ENCODE measurements around the gene NRP1.

DNA sequence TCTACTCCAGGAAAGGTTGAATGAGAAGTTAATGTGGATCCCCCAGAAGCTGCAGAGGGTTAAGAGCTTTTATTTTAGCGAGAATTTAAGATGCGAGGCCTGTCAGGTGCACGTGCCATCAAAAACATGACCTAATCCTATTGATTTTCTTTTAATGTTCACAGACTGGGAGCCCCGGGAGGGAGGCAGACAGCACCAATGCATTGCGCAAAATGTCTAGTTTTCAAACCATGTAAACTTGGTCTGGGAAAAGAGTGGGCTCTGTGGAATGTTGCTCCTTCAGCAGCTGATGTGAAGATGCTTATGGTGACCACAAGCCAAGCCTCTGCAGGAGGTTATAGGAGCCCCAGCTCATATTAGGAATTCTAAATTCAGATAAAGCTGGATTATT lies 204.5 kb downstream of the NRP1 start:
- TF ChIP-seq, protein P1, sequence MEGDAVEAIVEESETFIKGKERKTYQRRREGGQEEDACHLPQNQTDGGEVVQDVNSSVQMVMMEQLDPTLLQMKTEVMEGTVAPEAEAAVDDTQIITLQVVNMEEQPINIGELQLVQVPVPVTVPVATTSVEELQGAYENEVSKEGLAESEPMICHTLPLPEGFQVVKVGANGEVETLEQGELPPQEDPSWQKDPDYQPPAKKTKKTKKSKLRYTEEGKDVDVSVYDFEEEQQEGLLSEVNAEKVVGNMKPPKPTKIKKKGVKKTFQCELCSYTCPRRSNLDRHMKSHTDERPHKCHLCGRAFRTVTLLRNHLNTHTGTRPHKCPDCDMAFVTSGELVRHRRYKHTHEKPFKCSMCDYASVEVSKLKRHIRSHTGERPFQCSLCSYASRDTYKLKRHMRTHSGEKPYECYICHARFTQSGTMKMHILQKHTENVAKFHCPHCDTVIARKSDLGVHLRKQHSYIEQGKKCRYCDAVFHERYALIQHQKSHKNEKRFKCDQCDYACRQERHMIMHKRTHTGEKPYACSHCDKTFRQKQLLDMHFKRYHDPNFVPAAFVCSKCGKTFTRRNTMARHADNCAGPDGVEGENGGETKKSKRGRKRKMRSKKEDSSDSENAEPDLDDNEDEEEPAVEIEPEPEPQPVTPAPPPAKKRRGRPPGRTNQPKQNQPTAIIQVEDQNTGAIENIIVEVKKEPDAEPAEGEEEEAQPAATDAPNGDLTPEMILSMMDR (IDR thresholded peaks at IDR 0.05), result no peak
- TF ChIP-seq POLR2A (IDR thresholded peaks at IDR 0.05), result no peak

All from Peyer's patch (tissue), 4 donors.